ENCODE measurements around the gene ZNF670. TPM values are rescaled to one million over a fixed set of nuclear protein-coding genes. Genes with fewer than 3 reads are reported as not detected.

The ZNF670 gene
- polyA plus RNA-seq, 1 of the 3 experiments (the other 2 are of a cell fraction) = 0.84 TPM

- POLR2A ChIA-PET = no interaction called here
- Histone ChIP-seq H3K4me1 (ENCODE audit: control insufficient read depth in 1 of 2, insufficient read depth in 2 of 2, low read depth in 1 of 2, low read length in 1 of 2) (peaks cover 0 to 22% of the 10 kb centered on the region in 2 experiments; a peak in 1 of 4 replicates), H3K9me3 (no peaks in the 10 kb centered on the region), H3K36me3 (replicated peaks in 1 of 2; ENCODE audit: control insufficient read depth in 1 of 2, insufficient read depth in 2 of 2, low read length in 1 of 2) (no peaks in the 10 kb centered on the region), H3K79me2 (ENCODE audit: insufficient read depth) (no peaks in the 10 kb centered on the region), H3F3A (replicated peaks; ENCODE audit: insufficient read depth) (peaks cover 9% of the 10 kb centered on the region), H3K9ac (no peak overlapping the region), H2AFZ (ENCODE audit: low read depth) (no peak overlapping the region), H3K4me2 (no peak overlapping the region), H3K27me3 (ENCODE audit: insufficient read depth) (no peaks in the 10 kb centered on the region), H3K4me3 (ENCODE audit: low read depth in 2 of 2, low read length in 1 of 2) (no peak overlapping the region), H3K27ac (ENCODE audit: low read depth in 2 of 2, low read length in 1 of 2) (no peak overlapping the region), H4K20me1 (ENCODE audit: insufficient read depth) (no peaks in the 10 kb centered on the region), H3K9me2 (no peaks in the 10 kb centered on the region)
- no peak for DNase-seq
- CTCF ChIA-PET = no interaction called here
- no peak for TF ChIP-seq NFIC (IDR thresholded peaks at IDR 0.05; ENCODE audit: borderline replicate concordance)
- TF ChIP-seq FOSL2 (IDR thresholded peaks at IDR 0.05; ENCODE audit: borderline replicate concordance, low read depth) = no peak
- TF ChIP-seq RAD21 (IDR thresholded peaks at IDR 0.05; ENCODE audit: low read length) = no peak
- TF ChIP-seq RCOR1 (IDR thresholded peaks at IDR 0.05; ENCODE audit: low read length) = no peak
- 55% methylated on average over 6 of the region's 7 CpGs for WGBS (ENCODE audit: low lambda C conversion rate)
These were observed 36.5 kb upstream of the ZNF670 start for GRCh38 chr1:247115141-247115510.

GRCh38 chr1:247114351-247115140 is 35.9 kb upstream of the ZNF670 start:
- ChIA-PET CTCF (no interaction called here), POLR2A (no interaction called here)
- Histone ChIP-seq H3F3A (replicated peaks; ENCODE audit: insufficient read depth) (peaks cover 9% of the 10 kb centered on the region), H3K9me2 (no peaks in the 10 kb centered on the region), H3K4me1 (ENCODE audit: control insufficient read depth in 1 of 2, insufficient read depth in 2 of 2, low read depth in 1 of 2, low read length in 1 of 2) (peaks cover 0 to 22% of the 10 kb centered on the region in 2 experiments; a peak in 1 of 4 replicates), H3K4me2 (no peak overlapping the region), H3K27ac (ENCODE audit: low read depth in 2 of 2, low read length in 1 of 2) (no peak overlapping the region), H2AFZ (ENCODE audit: low read depth) (no peak overlapping the region), H4K20me1 (ENCODE audit: insufficient read depth) (no peaks in the 10 kb centered on the region), H3K9ac (no peak overlapping the region), H3K27me3 (ENCODE audit: insufficient read depth) (no peaks in the 10 kb centered on the region), H3K79me2 (ENCODE audit: insufficient read depth) (no peaks in the 10 kb centered on the region), H3K9me3 (no peaks in the 10 kb centered on the region), H3K4me3 (ENCODE audit: low read depth in 2 of 2, low read length in 1 of 2) (no peak overlapping the region), H3K36me3 (replicated peaks in 1 of 2; ENCODE audit: control insufficient read depth in 1 of 2, insufficient read depth in 2 of 2, low read length in 1 of 2) (no peaks in the 10 kb centered on the region)
- no peak for TF ChIP-seq MXI1 (IDR thresholded peaks at IDR 0.05; ENCODE audit: low read depth, low read length)
- TF ChIP-seq GABPA (IDR thresholded peaks at IDR 0.05; ENCODE audit: low read depth) = no peak
- peak; percentile 19 for DNase-seq
- WGBS (ENCODE audit: low lambda C conversion rate) = 77% methylated on average over 12 of the region's 13 CpGs

DNA sequence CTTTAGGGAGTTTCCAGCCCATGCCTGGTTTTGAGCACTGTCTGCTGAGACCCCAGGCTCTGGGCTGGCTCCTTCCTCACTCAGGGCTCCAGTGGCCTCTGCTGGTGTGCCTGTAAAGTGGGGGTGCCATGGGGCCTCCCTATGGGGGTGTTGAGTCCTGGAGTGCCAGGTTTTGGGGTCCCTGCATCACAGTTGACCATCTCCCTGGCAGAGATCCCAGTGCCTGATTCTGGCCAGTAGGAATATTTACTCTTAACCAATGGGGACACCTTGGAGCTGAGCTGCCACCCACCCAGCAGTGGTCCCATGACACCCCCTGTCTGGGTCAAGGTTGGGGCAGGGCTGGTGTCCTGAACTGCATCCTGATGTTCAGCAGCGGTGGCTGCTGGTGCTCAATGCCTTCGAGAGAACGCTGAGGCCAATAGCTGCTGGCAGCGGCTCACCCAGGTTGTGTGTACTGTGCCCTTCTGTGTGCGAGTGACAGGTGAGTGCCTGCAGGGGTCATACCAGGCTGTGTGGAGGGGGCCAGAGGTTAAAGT is 35.2 kb upstream of the ZNF670 start:
- Histone ChIP-seq H3K4me3 (ENCODE audit: low read depth in 2 of 2, low read length in 1 of 2) (no peak overlapping the region), H3K36me3 (replicated peaks in 1 of 2; ENCODE audit: control insufficient read depth in 1 of 2, insufficient read depth in 2 of 2, low read length in 1 of 2) (no peaks in the 10 kb centered on the region), H2AFZ (ENCODE audit: low read depth) (no peak overlapping the region), H4K20me1 (ENCODE audit: insufficient read depth) (no peaks in the 10 kb centered on the region), H3K27me3 (ENCODE audit: insufficient read depth) (no peaks in the 10 kb centered on the region), H3K9me2 (no peaks in the 10 kb centered on the region), H3K9me3 (no peaks in the 10 kb centered on the region), H3K4me1 (ENCODE audit: control insufficient read depth in 1 of 2, insufficient read depth in 2 of 2, low read depth in 1 of 2, low read length in 1 of 2) (peaks cover 0 to 22% of the 10 kb centered on the region in 2 experiments; a peak in 1 of 4 replicates), H3K4me2 (no peak overlapping the region), H3F3A (replicated peaks; ENCODE audit: insufficient read depth) (peaks cover 9% of the 10 kb centered on the region), H3K27ac (ENCODE audit: low read depth in 2 of 2, low read length in 1 of 2) (no peak overlapping the region), H3K79me2 (ENCODE audit: insufficient read depth) (no peaks in the 10 kb centered on the region), H3K9ac (no peak overlapping the region)
- DNase-seq = no peak
- ChIA-PET CTCF (no interaction called here), POLR2A (no interaction called here)
- no CpG with 5 or more reads among the region's 5 CpGs for whole genome bisulfite sequencing (ENCODE audit: low lambda C conversion rate)
- TF ChIP-seq TEAD4 (IDR thresholded peaks at IDR 0.05; ENCODE audit: borderline replicate concordance, insufficient read depth) (no peak), ELF1 (IDR thresholded peaks at IDR 0.05) (no peak), USF2 (IDR thresholded peaks at IDR 0.05; ENCODE audit: borderline replicate concordance, low read depth, low read length) (no peak), SIN3A (IDR thresholded peaks at IDR 0.05; ENCODE audit: borderline replicate concordance, low read depth, low read length) (no peak), NRF1 (IDR thresholded peaks at IDR 0.05; ENCODE audit: low read depth, low read length) (no peak), SMC3 (IDR thresholded peaks at IDR 0.05; ENCODE audit: low read depth, low read length) (no peak), YY1 (IDR thresholded peaks at IDR 0.05; ENCODE audit: low read depth) (no peak), FOXM1 (IDR thresholded peaks at IDR 0.05; ENCODE audit: low read depth) (no peak), CTCF (IDR thresholded peaks at IDR 0.05) (no peak)
- TF ChIP-seq, protein P1, sequence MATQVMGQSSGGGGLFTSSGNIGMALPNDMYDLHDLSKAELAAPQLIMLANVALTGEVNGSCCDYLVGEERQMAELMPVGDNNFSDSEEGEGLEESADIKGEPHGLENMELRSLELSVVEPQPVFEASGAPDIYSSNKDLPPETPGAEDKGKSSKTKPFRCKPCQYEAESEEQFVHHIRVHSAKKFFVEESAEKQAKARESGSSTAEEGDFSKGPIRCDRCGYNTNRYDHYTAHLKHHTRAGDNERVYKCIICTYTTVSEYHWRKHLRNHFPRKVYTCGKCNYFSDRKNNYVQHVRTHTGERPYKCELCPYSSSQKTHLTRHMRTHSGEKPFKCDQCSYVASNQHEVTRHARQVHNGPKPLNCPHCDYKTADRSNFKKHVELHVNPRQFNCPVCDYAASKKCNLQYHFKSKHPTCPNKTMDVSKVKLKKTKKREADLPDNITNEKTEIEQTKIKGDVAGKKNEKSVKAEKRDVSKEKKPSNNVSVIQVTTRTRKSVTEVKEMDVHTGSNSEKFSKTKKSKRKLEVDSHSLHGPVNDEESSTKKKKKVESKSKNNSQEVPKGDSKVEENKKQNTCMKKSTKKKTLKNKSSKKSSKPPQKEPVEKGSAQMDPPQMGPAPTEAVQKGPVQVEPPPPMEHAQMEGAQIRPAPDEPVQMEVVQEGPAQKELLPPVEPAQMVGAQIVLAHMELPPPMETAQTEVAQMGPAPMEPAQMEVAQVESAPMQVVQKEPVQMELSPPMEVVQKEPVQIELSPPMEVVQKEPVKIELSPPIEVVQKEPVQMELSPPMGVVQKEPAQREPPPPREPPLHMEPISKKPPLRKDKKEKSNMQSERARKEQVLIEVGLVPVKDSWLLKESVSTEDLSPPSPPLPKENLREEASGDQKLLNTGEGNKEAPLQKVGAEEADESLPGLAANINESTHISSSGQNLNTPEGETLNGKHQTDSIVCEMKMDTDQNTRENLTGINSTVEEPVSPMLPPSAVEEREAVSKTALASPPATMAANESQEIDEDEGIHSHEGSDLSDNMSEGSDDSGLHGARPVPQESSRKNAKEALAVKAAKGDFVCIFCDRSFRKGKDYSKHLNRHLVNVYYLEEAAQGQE (IDR thresholded peaks at IDR 0.05; ENCODE audit: low read depth, low read length) = no peak

Data from SK-N-SH (cell line).